ENCODE data around the gene GABRB1.

The GABRB1 gene

GRCh38 chr4:47386561-47387235 is 355.3 kb downstream of the GABRB1 start:
- DNase-seq (ENCODE audit: low read depth), result no peak

- no peak for DNase-seq (ENCODE audit: low read depth)
Measured at GRCh38 chr4:47390428-47391125, 359.2 kb downstream of the GABRB1 start.

- DNase-seq (ENCODE audit: low read depth), result no peak
Measured at GRCh38 chr4:47391256-47391655, 359.9 kb downstream of the GABRB1 start.

- DNase-seq (ENCODE audit: low read depth), result no peak
Measured at GRCh38 chr4:47406408-47406807, 375.0 kb downstream of the GABRB1 start.

GRCh38 chr4:47410271-47410670 is 378.9 kb downstream of the GABRB1 start:
- DNase-seq (ENCODE audit: low read depth), result no peak

- no peak for DNase-seq (ENCODE audit: low read depth)
Measured at GRCh38 chr4:47413521-47413920, 382.2 kb downstream of the GABRB1 start.

GRCh38 chr4:47415719-47416118 is 384.4 kb downstream of the GABRB1 start:
- no peak for DNase-seq (ENCODE audit: low read depth)

GRCh38 chr4:47418147-47418546 is 386.8 kb downstream of the GABRB1 start:
- no peak for DNase-seq (ENCODE audit: low read depth)

- no peak for DNase-seq (ENCODE audit: low read depth)
Measured at GRCh38 chr4:47419296-47419695, 387.9 kb downstream of the GABRB1 start.

GRCh38 chr4:47425628-47426027 is 394.3 kb downstream of the GABRB1 start:
- DNase-seq (ENCODE audit: low read depth), result no peak

GRCh38 chr4:47427935-47428334 is 396.6 kb downstream of the GABRB1 start:
- no peak for DNase-seq (ENCODE audit: low read depth)

GRCh38 chr4:47432749-47433148 is 401.4 kb downstream of the GABRB1 start:
- DNase-seq (ENCODE audit: low read depth), result no peak

GRCh38 chr4:47434931-47435330 is 403.6 kb downstream of the GABRB1 start:
- no peak for DNase-seq (ENCODE audit: low read depth)

- DNase-seq (ENCODE audit: low read depth), result no peak
Measured at GRCh38 chr4:47442980-47443379, 411.6 kb downstream of the GABRB1 start.

GRCh38 chr4:47444031-47444430 is 412.7 kb downstream of the GABRB1 start:
- no peak for DNase-seq (ENCODE audit: low read depth)

- no peak for DNase-seq (ENCODE audit: low read depth)
Measured at GRCh38 chr4:47451657-47452056, 420.3 kb downstream of the GABRB1 start.

- no peak for DNase-seq (ENCODE audit: low read depth)
Measured at GRCh38 chr4:47462799-47463234, 431.4 kb downstream of the GABRB1 start.

- peak; percentile 98 for DNase-seq (ENCODE audit: low read depth)
Measured at GRCh38 chr4:47463235-47463956, 432.0 kb downstream of the GABRB1 start, which contains the start of gene COMMD8. COMMD8 (minus strand) TSS chr4:47463702; CDS start chr4:47463651, 51 bp downstream.

- DNase-seq (ENCODE audit: low read depth), result no peak
Measured at GRCh38 chr4:47465004-47465403, 433.6 kb downstream of the GABRB1 start.

- DNase-seq (ENCODE audit: low read depth), result no peak
Measured at GRCh38 chr4:47466056-47466785, 434.9 kb downstream of the GABRB1 start.

- DNase-seq (ENCODE audit: low read depth), result no peak
Measured at GRCh38 chr4:47468706-47469365, 437.5 kb downstream of the GABRB1 start.

- no peak for DNase-seq (ENCODE audit: low read depth)
Measured at GRCh38 chr4:47469951-47470350, 438.6 kb downstream of the GABRB1 start.

Data from stimulated activated CD8-positive, alpha-beta memory T cell treated with anti-CD3 and anti-CD28 coated beads, Interleukin-12 subunit alpha, Interleukin-12 subunit beta, amount 100 ng/mL, for 1 hour (primary cell).